Caki2 (cell line): Measurements from ENCODE around the gene CTXN3. TPM values are rescaled to one million over a fixed set of nuclear protein-coding genes. Genes with fewer than 3 reads are reported as not detected.
A peak's percentile ranks its signal among the peaks of the same experiment; 100 is the strongest.

Experiments
- DNase-seq: peaks from one replicate; pipeline ENCODE4 v3.0.0-alpha.2; 2015; ENCODE audit warnings: low read depth
- in situ Hi-C: cut with HindIII; loops from 2 replicates; pipeline ENCODE4 v1.10.0; 2016; ENCODE audit warnings: low sequenced_read_pairs, low pct_unique_long_range_greater_than_20kb, mixed read lengths
- total RNA-seq: library from RNA; depleted of rRNA; stranded (reverse); fragments of >200 nt; shearing (Covaris generic); gene quantifications from 2 replicates; pipeline ENCODE4 v1.2.3, GENCODE V29; 2014; ENCODE audit warnings: low replicate concordance; rRNA removed

The CTXN3 gene
- total RNA-seq, result not detected in 2 replicates

DNA sequence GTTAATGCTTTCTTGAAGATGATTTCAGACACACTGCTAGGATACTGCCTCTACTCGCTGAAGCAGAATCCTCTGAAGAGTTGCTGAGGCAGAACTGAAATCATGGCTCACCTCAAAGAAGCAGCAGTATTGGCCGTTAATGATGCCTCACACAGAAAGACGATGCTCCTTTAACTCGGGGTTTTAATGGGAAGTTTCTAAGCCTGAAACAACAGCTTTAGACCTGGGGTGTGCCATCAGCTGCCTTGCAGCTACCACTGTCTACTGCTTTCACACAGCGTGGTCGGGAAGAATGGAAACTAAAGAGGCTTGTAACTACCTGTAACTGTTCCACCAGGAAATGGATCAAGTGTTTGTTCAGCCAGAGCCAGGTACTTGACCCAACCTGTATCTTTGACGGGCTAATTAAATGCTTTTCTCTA is at the start of gene CTXN3:
Gene CTXN3 (plus strand): TSS at position 65 of the 422 bp plus-strand sequence. CDS start 8,440 bp downstream, outside the sequence.
- in situ Hi-C loops, result no loop called here
- no peak for DNase-seq

DNA sequence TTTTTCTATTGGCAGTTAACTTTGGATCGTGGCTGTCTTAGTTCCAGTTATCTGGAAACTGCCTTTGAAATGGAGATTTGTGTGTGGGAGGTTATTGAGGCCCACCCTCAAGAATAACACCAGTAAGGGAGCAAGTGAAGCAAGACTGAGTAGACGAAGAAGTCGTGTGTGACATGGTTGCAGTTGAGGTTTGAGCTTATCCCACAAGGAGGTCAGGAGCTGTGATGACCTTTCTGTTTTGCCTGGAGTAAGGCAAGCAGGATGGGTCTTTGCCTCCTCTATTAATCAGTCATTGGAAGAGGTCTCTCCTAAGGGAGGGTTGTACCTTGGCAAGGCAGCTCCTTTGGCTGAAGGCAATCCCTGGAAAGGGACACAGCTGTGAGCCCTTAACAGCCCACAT is 49.6 kb upstream of the CTXN3 start:
- in situ Hi-C loops, result no loop called here
- peak; percentile 5 for DNase-seq

DNA sequence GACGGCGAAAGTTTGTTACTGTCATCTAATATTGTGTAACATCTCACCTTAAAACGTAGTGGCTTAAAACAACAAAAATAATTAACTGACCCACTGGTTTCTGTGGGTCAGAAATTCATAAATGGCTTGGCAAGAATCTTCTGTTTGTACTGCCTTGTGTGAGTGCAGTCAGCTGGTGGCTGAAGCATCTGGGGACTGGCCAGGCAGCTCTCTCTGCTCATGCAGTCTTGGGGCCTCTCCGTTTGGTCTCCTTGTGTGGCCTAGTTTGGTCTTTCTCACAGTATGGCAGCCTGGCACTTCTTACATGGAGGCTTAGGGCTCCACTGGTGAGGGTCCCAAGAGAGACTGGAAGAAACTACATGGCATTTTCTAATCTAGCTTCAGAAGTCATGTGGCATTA is 49.0 kb upstream of the CTXN3 start:
- in situ Hi-C loops, result no loop called here

DNA sequence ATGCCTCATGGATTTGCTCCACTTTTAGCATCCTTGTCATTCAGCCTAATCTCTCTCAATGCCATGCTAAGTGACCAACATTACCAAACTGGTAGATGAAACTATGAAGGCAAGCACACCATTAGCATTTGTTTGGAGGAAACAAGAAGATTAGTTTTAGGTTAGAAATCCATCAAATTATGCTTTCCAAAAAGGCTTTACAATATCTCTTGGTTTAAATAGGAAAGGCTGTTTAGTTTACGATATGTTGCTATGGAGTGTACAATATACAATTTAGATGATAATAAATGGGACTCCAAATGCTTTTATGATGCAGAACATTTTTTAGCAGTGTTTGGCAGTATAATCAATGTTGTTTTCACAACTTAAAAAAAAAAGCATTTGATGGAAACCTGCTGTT is 47.8 kb upstream of the CTXN3 start:
- in situ Hi-C loops, result no loop called here
- no peak for DNase-seq

More for the DNA sequence above, 49.0 kb upstream of the CTXN3 start:
- no peak for DNase-seq

DNA sequence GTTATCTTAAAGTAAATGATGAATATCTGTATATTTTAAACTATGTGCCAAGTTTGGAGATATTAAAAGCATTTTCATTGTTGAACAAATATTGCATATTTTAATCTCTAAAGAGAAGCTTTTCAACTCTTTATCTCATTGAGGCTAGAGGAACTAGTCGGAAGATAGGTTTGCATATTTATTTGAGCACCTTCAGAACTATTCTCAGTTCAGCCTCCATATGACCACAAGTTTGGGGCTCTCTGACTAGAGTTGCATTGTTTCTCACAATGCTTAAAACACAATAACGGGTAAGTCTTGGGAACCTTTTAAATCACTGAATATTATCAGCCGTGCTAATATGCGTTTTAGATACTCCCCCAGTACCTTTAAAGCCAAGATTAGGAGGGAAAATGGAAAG is 47.3 kb upstream of the CTXN3 start:
- no peak for DNase-seq
- in situ Hi-C loops, result no loop called here

DNA sequence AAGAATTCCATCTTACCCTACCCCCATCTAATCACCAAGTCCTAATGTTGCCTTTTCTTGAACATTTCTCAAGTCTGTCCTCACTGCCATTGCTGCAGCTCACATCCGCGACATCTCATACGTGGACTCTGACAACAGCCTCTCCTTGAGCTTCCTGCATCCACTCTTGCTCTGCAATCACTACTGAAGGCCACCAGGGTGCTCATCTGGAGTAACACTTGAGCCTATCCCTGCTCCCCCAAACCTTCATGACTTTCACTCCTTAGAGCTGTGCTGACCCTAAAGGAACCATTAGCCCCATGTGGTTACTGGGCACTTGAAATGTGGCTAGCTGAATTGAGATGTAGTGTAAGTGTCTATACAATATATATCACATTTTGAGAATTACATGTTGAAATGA is 46.4 kb upstream of the CTXN3 start:
- in situ Hi-C loops, result no loop called here
- DNase-seq, result no peak

DNA sequence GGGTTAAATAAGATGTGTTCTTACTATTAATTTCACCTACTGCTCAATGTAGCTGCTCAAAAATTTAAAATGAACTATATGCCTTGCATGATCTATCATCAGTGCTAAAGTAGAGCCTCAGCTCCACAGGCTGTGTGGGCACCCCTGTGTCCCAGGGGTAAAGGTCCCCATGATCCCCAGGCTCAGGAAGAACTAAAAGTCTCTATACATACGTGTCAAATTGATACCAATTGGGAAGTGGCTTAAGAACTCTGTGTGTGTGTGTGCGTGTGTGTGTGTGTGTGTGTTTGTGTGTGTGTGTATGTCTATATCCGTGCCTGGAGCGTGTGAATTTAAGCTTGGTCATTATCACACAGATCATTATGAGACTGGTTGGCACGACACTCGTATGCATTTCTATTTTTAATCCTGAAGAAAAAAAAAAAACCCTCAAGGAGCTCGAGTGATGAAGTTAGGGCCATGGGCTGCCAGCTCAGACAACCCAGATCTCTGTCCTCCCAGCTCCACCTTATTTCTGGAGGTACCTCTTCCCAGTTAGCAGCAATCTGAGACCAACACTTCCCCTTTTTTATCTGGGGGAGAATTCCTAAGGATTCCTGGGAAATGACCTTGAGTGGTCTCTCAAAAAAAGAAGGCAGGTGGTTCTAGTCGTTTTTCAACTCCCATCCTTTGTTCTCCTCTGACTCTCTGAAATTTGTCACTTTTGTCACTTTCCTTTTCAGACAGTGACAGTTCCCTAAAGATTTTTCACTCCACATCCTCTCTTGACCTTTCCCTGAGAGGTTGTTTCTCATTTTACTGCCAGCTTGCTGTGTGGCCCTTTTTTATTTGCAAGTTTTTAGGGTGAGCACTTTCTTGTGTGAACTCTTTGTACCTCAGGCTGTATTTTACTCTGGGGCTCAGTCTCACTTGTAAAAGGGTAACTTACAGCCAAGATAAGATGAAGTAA is 45.7 kb upstream of the CTXN3 start:
- DNase-seq, result no peak
- in situ Hi-C loops, result no loop called here

DNA sequence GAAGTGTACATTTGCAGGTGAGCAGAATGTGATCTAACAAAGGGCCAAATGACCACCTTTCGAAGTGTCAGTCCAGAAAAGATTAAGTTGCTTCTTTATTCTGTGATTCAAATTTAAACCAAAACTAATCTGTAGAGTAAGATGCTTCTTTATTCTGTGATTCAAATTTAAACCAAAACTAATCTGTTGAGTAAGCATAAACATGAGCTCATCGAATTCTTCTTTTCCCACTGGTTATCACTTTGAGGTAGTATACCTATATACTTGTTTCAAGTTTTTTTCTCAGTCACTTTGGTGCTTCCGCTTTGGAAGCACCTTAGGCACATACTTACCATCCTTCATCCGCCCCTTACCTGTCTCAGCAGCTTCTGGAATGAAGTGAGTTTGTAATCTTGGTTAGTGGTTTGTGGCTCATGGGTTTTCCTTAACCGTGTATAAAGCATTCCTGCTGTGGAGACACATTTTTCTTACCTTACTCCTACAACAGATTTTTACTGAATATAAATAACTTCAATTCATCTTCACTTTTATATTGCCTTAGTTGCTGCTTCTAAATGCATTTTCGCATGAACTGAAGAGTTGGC is 40.7 kb upstream of the CTXN3 start:
- no peak for DNase-seq
- in situ Hi-C loops, result no loop called here

DNA sequence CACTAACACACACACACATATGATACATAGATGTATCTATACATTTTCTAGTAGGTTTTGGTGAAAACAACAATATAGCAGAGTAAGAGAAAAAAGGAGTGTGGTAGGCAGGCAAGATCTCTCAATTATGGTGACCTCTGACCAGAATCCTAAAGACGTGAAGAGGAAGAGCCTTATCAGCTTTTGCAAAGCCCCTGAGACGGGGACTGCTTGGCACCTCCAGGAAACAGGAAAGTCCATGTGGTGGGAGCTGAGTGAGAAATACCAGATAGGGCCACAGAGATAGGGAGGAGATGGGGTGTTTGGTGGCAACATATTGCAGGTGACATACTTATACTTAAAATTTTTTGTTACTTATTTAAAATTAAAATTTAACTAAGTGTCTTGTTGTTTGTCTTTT is 39.9 kb upstream of the CTXN3 start:
- in situ Hi-C loops, result no loop called here

DNA sequence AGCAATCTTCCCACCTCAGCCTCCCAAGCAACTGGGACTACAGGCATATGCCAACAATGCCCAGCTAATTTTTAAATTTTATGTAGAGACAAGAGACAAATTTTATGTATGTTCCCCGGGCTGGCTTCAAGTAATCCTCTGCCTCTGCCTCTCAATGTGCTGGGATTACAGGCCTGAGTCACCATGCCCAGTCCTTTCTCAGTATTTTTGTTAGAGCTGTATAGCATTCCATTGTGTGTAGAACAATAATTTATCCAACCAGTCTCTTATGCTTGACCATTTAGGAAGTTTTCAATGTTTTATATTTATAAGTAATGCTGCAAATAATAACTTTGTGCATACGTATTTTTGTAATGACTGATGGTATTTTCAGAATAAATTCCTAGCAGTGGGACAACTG is 38.9 kb upstream of the CTXN3 start:
- in situ Hi-C loops, result no loop called here
- no peak for DNase-seq

More for the DNA sequence above, 39.9 kb upstream of the CTXN3 start:
- no peak for DNase-seq

DNA sequence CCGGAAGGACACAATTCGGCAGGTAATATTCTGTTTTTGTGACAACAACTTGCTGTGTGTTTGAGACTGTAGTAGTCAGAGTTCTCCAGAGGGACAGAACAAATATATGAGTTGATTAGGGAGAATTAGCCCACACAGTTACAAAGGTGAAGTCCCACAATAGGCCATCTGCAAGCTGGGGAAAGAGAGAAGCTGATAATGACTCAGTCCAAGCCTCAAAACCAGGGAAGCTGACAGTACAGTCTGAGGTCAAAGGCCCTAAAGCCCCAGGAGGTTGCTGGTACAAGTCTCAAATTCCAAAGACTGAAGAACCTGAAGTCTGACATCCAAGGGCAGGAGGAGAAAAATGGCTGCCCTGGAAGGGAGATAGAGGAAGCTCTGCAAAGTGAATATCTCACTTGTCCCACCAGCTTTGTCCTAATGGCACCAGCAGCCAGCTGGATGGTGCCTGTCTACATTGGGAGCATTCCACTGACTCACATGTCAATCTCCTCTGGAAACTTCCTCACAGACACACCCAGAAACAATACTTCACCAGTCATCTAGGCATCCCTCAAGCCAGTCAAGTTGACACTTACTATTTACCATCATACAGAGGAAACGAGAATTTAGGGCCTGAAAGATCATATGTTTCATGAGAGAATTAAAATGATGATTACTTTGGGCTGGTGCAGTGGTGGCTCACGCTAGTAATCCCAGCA is 36.3 kb upstream of the CTXN3 start:
- DNase-seq, result no peak
- in situ Hi-C loops, result no loop called here

DNA sequence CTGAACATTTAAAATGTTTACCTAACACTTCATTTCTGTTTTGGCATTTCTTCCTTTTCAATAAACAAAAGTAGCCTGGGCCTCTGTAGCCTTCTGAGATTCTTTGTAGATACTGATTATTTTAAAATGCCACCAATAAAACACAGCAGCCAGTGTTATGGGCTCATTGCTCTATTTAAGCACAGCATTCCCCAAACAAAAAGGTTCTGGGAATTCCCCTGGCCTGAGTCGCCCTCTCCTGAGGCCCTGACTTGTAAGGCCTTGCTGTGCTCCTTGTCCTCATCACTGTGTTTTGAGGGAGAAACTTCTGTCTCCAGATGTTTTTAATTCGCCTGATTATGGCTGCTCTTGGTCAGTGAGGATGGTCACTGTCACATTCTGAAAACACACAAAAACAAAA is 33.0 kb upstream of the CTXN3 start:
- in situ Hi-C loops, result no loop called here
- DNase-seq, result no peak

DNA sequence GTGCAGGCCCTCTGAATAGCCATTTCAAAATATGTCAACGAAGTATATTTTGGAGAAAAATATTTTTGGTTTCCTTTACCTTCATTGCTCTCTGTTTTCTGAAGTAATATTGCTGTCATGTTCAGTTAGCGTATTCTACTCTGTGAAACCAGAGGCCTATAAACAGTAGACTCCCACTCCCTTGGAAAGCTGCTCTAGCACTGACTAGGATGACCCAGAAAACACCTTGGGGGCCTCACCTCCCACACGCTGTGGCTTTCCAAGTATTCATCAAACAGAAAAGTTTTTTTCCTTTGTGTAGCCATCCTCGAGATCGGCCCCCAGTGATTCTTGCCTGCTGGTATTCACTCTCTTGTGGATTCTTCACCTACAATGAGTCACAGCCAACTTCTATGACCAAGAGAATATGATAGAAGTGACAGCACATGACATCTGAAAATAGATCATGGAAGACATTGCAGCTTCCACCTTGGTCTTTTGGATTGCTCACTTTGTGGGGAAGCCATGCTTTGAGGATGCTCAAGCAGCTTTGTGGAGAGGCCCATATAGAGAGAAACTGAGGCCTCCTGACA is 28.9 kb upstream of the CTXN3 start:
- DNase-seq, result no peak
- in situ Hi-C loops, result no loop called here

DNA sequence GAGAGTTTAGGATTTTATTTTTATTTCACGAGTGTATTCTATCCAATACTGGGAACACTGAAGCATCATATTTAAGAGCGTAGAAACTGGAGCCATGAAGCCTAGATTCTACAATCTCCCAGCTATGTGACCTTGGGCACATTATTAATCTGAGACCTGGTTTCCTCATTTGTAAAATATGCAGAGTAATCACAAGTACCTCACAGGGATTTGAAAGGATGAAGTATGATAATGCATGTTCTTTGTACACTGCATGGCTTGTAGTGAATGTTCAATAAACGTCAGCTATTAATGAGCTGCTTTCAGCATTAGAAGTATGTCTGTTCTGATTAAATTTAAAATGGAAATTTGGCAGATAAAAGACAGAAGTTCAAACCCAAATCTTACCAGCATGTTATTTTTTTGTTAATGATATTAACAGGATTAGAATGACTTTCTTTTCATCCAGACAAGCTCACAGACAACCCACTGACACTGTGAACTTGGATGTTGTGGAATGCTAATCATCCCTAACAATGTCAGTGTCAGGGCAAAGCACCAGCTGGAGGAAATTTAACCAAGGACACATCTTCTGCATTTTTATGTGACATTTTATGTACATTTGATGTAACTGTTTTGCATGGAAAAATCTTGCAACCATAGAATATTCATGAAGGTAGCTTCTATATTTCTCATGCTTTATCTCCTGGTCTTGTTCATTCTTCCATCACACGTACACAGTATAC is 27.1 kb upstream of the CTXN3 start:
- in situ Hi-C loops, result no loop called here
- no peak for DNase-seq

DNA sequence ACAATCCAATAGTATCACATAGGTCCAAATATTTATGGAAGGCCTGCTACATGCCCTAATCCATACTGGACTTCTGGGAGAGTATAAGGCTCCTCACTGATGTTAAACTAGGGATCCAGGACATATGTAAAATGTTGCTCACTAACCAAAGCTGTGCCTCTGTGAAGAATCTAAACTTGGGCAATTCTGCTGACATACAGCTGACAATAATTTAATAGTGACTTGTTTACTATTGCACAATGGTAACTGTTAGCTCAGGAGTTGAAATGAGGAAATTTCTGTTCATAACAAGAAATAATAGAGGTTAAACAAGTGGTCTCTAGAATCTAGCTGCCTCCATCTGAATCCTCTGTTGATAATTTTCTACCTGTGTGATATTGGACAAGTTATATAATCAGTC is 14.9 kb upstream of the CTXN3 start:
- no peak for DNase-seq
- in situ Hi-C loops, result no loop called here

DNA sequence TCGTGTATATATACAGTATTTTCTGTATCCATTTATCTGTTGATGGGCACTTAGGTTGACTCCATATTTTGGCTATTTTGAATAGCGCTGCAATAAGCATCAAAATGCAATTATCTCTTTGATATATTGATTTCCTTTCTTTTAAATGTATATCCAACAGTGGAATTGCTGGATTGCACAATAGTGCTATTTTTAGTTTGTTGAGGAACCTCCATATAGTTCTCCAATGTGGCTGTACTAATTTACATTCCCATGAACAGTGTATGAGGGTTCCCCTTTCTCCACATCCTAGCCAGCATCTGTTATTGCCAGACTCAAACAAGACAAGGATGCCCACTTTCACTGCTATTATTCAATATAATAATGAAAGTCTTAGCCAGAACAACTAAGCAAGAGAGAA is 9.1 kb upstream of the CTXN3 start:
- no peak for DNase-seq
- in situ Hi-C loops, result no loop called here

DNA sequence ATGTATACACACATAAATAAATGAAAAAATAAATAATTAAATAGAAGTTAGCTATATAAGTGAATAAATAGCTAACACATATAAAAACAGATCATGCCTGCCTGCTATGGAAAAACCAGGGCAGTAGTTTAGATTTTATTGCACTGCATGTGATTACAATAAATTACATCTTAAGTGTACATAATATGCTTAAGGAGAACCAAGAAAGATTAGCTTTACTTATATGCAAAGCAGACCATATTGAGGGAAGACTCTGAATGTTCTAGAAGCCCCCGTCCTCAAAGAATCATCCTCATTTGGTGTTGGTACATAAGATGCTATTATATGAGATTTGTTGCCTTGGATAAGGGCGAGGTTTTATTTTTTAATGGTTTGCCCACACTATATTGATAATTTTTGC is 5.9 kb upstream of the CTXN3 start:
- DNase-seq, result no peak
- in situ Hi-C loops, result no loop called here

DNA sequence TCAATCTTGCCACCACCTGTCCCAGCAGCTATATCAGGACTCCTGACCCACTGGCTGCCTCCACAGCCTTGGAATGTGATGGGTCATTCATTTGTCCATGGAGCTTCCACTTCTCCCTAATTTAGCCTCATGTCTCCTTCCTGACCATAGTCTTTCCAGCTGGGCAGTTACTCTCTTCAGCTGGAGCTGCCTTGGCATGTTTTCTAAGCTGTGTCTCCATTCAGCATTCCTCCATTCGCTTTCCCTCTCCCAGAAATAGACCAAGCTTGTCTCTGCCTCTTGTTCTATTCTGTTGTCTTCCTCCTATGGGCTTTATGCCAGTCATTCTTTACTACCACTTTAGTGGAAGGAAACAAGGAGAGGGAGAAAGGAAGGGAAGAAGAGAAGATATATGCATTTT is 5.3 kb upstream of the CTXN3 start:
- in situ Hi-C loops, result no loop called here
- no peak for DNase-seq
